Osteoblast (primary cell): ENCODE measurements around the gene CCDC138. TPM values are rescaled to one million over a fixed set of nuclear protein-coding genes. Genes with fewer than 3 reads are reported as not detected.

Experiments
- DNase-seq: peaks from one replicate; pipeline ENCODE4 v3.0.0; 2011; ENCODE audit warnings: low spot score, mixed read lengths; ENCODE audit not compliant: insufficient read length; ENCODE audit errors: missing footprints
- H2AFZ ChIP-seq: 2 replicates; pipeline ENCODE4 v1.6.0; 2011; ENCODE audit warnings: mild to moderate bottlenecking, low read length
- H3K27ac ChIP-seq: 2 replicates; pipeline ENCODE4 v1.5.1; 2011; ENCODE audit warnings: mild to moderate bottlenecking, low read depth, low read length, moderate library complexity
- H3K27me3 ChIP-seq: 2 replicates; pipeline ENCODE4 v1.6.0; 2012; ENCODE audit warnings: mild to moderate bottlenecking, control low read depth, inconsistent platforms, low read length, moderate library complexity; ENCODE audit not compliant: insufficient read depth
- H3K36me3 ChIP-seq: 2 replicates; pipeline ENCODE4 v1.5.1; 2011; ENCODE audit warnings: mild to moderate bottlenecking, low read length, control low read depth, moderate library complexity; ENCODE audit not compliant: insufficient read depth
- H3K4me1 ChIP-seq: 2 replicates; pipeline ENCODE4 v1.5.1; 2011; ENCODE audit warnings: mild to moderate bottlenecking, low read length, control low read depth, moderate library complexity; ENCODE audit not compliant: insufficient read depth
- H3K4me2 ChIP-seq: 2 replicates; pipeline ENCODE4 v1.6.0; 2011; ENCODE audit warnings: mild to moderate bottlenecking, low read length; ENCODE audit not compliant: insufficient read depth
- H3K4me3 ChIP-seq: fragments of 200-600 bp; sonication (generic); 3 replicates; pipeline ENCODE4 v1.5.1; 2012; ENCODE audit warnings: mild to moderate bottlenecking, low read length, inconsistent platforms; ENCODE audit not compliant: insufficient read depth
- H3K79me2 ChIP-seq: 2 replicates; pipeline ENCODE4 v1.6.0; 2012; ENCODE audit warnings: mild to moderate bottlenecking, low read length, control low read depth, inconsistent platforms; ENCODE audit not compliant: insufficient read depth
- H3K9me3 ChIP-seq: 2 replicates; pipeline ENCODE4 v1.5.1; 2011; ENCODE audit warnings: low read depth, low read length, control low read depth
- H4K20me1 ChIP-seq: 2 replicates; pipeline ENCODE4 v1.6.0; 2012; ENCODE audit warnings: mild to moderate bottlenecking, low read length, control low read depth; ENCODE audit not compliant: insufficient read depth
- total RNA-seq: library from RNA; depleted of rRNA; stranded (reverse); fragments of >200 nt; gene quantifications from 2 replicates; pipeline ENCODE4 v1.2.3, GENCODE V29; 2012
- TF ChIP-seq, protein P1 (sequence below): IDR thresholded peaks from 2 replicates; pipeline ENCODE4 v1.5.1; 2011; ENCODE audit warnings: mild to moderate bottlenecking, low read depth, low read length, moderate library complexity; ENCODE audit errors: extremely low read depth

Gene CCDC138
- total RNA-seq, 1 donor, result 5.1 TPM

DNA sequence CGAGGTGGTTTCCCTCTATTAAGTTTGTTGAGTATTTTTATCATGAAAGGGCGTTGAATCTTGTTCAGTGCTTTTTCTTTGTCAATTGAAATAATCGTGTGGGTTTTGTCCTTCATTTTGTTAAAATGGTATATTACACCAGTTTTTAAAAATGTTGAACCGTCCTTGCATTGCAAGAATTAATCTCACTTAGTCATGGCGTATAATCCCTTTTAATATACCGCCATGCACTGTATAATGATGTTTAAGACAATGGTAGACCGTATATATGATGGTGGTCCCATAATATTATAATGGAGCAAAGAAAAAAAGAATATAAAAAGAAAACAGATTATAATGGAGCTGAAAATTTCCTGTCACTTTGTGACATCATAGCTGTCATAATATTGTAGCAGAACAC, 50.6 kb downstream of the CCDC138 start:
- H3K79me2 ChIP-seq, result no peaks in the 10 kb centered on the region
- no peaks in the 10 kb centered on the region for H4K20me1 ChIP-seq
- H3K27ac ChIP-seq, result no peak overlapping the region
- H3K27me3 ChIP-seq, result no peaks in the 10 kb centered on the region
- H3K36me3 ChIP-seq, result no peaks in the 10 kb centered on the region
- TF ChIP-seq, protein P1, sequence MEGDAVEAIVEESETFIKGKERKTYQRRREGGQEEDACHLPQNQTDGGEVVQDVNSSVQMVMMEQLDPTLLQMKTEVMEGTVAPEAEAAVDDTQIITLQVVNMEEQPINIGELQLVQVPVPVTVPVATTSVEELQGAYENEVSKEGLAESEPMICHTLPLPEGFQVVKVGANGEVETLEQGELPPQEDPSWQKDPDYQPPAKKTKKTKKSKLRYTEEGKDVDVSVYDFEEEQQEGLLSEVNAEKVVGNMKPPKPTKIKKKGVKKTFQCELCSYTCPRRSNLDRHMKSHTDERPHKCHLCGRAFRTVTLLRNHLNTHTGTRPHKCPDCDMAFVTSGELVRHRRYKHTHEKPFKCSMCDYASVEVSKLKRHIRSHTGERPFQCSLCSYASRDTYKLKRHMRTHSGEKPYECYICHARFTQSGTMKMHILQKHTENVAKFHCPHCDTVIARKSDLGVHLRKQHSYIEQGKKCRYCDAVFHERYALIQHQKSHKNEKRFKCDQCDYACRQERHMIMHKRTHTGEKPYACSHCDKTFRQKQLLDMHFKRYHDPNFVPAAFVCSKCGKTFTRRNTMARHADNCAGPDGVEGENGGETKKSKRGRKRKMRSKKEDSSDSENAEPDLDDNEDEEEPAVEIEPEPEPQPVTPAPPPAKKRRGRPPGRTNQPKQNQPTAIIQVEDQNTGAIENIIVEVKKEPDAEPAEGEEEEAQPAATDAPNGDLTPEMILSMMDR, result no peak
- no peak overlapping the region for H2AFZ ChIP-seq
- H3K9me3 ChIP-seq, result no peaks in the 10 kb centered on the region
- no peak for DNase-seq
- no peak overlapping the region for H3K4me2 ChIP-seq
- H3K4me3 ChIP-seq, result no peak overlapping the region
- no peaks in the 10 kb centered on the region for H3K4me1 ChIP-seq

DNA sequence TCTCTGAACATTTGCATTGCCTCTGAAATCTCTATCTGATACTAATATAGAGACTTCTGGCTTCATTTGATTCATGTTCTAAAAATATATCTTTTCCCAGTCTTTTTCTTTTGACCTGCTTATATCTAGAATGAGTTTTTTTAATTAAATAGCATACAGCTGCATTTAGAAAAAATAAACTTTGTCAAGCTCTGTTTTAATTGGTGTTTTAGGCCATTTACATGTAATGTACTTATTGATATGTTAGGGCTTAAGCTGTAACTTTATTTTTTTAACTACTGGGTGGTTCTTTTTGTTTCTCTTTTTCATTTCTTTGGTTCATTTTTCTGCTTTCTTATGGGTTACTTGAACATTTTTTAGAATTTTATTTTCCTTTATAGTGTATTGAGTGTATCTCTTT, 54.9 kb downstream of the CCDC138 start:
- no peaks in the 10 kb centered on the region for H3K27me3 ChIP-seq
- TF ChIP-seq, protein P1, result no peak
- H3K4me1 ChIP-seq, result no peaks in the 10 kb centered on the region
- H3K4me3 ChIP-seq, result no peak overlapping the region
- no peak for DNase-seq
- H2AFZ ChIP-seq, result no peak overlapping the region
- H3K4me2 ChIP-seq, result no peak overlapping the region
- H3K9me3 ChIP-seq, result no peaks in the 10 kb centered on the region
- H4K20me1 ChIP-seq, result no peaks in the 10 kb centered on the region
- H3K36me3 ChIP-seq, result no peaks in the 10 kb centered on the region
- no peaks in the 10 kb centered on the region for H3K79me2 ChIP-seq
- H3K27ac ChIP-seq, result no peak overlapping the region

DNA sequence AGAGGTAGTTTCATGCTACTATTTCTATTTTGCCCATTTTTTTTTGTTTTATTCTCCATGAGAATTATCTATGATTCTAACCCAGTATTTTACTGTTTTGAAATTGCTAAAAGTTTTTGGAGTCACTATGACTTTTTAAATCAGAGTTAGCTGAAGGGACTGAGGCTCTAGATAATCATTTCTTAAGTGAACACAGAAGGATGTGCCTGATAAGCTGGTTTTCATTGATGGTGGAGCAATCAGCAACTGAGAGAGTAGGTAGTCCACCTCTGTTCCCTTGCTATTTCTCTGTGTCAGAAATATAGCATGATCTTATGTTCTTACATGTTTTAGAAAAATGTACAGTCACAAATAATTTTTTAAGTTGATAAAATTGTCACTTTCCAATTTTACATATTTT, 59.4 kb downstream of the CCDC138 start:
- Histone ChIP-seq H3K36me3 (no peaks in the 10 kb centered on the region), H3K27me3 (no peaks in the 10 kb centered on the region), H3K4me3 (no peak overlapping the region), H3K9me3 (no peaks in the 10 kb centered on the region), H3K4me2 (no peak overlapping the region), H3K27ac (no peak overlapping the region), H3K79me2 (no peaks in the 10 kb centered on the region), H2AFZ (no peak overlapping the region), H3K4me1 (no peaks in the 10 kb centered on the region), H4K20me1 (no peaks in the 10 kb centered on the region)
- DNase-seq, result no peak
- TF ChIP-seq, protein P1, result no peak

DNA sequence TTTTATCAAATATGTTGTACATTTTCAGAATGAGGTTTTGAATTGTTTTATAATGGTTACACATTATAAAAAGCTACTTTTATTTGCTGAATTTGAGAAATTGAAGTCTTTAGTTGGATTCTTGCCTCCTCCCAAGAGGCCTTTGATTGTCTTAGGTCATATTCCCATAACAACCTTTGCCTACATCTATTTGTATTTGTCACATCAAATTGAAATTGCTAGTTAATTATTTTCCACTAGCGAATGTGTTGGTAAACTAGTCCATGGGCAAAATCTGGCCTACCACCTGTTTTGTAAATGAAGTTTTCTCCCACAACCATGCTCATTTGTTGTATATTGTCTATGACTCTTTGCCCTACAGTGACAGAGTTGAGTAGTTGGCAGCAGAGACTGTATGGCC, 60.4 kb downstream of the CCDC138 start:
- Histone ChIP-seq H3K36me3 (no peaks in the 10 kb centered on the region), H3K4me1 (no peaks in the 10 kb centered on the region), H3K9me3 (no peaks in the 10 kb centered on the region), H3K79me2 (no peaks in the 10 kb centered on the region), H2AFZ (no peak overlapping the region), H3K4me3 (no peak overlapping the region), H3K4me2 (no peak overlapping the region), H4K20me1 (no peaks in the 10 kb centered on the region), H3K27ac (no peak overlapping the region), H3K27me3 (no peaks in the 10 kb centered on the region)
- TF ChIP-seq, protein P1, result no peak
- DNase-seq, result no peak
